Measurements from ENCODE around the gene IL6ST.

The IL6ST gene

DNA sequence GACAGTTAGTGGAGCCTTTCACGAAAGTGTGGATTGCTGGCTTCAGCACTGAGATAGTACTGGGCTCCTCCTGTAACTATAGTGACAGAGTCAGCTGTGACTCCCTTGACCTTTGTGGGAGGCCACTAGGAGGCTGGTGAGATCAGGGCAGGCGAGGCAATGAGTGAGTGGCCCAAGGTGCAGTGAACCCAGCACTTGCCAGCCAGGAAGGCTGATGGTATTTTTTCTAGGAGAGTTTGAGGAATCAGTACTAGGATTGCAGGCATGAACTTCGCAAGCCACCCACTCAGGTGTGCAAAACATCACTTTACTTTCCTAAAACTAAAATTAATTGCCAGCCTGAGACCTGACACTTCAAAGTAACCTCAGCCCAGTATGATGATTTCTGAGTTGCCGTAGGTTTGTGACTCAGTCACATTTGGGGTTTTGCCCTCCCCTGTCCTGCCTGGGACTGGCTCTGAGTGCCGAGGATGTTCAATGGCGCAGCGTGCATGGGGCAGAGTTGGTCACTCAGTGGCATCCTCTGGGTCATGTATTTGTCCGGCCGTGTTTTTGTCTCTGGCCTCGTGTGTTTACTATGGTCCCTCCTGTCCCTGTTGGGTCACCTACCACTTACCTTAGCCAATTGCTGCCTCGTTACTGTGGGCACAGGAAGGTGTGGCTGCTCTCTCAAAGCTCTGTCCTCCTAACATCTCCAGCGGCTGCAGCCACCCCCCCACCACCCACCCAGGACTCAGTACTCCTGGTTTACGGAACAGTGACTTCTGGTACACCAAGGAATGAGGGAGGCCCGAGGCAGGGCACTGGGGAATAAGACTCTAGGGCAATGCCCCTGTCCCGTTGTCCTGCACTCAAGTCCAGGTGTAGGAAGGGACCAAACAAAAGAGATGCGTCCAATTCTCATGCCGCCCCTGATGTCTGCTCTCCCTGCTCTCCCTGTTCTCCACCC is 76.4 kb downstream of the IL6ST start:
- DNase-seq = no peak

DNA sequence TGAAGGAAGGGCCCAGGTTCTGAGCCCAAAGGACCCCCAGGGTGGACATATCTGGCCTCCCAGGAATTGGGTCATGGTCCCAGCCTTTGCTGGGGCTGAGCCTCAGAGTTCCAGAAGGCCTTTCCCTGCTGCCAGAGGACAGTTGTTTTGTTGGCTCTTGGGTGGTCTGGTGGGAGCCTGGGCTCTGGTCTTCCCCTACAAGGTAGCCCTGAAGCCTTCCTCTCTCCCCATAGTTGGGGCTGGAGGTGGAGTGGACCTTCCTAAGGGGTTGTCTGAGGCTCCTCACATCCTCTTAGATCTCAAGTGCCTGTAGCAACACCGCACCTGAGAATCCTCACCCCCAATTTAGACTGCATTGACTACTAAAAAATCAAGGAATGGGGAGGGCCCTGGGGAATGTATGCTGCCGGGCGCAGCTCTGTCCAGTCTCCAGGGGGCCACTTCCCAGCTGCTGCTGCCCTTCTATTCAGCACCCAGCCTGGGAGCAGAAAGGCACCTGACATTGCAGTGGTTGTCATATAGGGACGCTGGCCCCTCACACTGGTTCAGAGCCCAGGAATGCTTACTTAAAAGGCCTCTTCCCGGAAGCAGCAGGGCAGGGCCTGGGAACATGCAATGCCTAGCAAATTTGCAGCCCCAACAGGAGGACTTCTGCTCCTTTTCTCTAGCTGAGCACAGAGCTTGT is 77.2 kb downstream of the IL6ST start:
- DNase-seq = no peak

DNA sequence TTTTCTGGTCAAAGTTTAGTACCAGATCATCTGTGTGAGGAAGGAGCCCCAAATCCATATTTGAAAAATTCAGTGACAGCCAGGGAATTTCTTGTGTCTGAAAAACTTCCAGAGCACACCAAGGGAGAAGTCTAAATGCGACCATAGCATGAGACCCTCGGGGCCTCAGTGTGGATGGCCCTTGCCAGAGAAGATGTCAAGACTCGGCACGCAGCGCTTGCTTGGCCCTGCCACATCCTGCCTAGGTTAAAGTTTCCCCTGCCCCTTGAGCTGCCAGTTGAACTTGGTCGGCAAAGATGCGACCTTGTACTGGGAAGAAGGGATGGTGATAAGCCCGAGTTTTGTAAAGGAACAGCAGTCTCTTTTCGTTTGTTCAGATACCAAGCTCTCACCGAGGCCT is 77.8 kb downstream of the IL6ST start:
- DNase-seq = no peak

DNA sequence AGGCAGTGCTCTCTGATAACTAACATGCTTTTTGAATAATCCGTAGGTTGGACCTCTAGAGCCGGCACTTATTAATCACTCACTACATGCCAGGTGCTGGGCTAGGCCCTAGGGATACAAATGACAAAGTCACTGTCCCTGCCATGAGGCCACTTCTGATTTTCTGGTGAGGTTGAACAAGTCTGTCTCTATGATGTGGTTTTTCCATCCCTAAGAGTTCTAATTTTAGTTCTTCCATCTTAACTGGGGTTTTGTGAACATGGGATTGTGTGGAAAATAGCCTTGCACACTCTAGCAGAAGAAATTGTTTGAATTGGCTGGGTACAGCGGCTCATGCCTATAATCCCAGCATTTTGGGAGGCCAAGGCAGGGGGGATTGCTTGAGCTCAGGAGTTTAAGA is 79.0 kb downstream of the IL6ST start:
- DNase-seq = no peak

DNA sequence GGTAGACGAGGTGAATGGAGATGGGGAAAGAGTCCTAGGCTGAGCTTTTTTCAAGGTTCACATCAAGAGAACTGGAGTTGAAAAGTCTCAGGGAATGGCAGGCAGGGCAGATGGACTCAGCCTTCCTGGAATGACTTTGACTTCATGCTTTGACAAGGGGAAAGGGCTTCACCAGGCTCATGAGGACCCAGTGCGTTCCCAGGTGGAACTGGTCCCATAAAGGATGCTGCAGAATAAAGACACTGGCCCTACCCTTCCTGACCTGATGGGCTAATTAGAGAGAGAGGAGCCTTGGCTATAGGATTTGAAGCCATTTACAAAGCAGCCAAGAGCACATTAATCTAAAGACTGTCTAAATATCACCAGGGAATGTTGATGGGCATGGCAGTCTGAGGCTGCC is 79.8 kb downstream of the IL6ST start:
- no peak for DNase-seq

DNA sequence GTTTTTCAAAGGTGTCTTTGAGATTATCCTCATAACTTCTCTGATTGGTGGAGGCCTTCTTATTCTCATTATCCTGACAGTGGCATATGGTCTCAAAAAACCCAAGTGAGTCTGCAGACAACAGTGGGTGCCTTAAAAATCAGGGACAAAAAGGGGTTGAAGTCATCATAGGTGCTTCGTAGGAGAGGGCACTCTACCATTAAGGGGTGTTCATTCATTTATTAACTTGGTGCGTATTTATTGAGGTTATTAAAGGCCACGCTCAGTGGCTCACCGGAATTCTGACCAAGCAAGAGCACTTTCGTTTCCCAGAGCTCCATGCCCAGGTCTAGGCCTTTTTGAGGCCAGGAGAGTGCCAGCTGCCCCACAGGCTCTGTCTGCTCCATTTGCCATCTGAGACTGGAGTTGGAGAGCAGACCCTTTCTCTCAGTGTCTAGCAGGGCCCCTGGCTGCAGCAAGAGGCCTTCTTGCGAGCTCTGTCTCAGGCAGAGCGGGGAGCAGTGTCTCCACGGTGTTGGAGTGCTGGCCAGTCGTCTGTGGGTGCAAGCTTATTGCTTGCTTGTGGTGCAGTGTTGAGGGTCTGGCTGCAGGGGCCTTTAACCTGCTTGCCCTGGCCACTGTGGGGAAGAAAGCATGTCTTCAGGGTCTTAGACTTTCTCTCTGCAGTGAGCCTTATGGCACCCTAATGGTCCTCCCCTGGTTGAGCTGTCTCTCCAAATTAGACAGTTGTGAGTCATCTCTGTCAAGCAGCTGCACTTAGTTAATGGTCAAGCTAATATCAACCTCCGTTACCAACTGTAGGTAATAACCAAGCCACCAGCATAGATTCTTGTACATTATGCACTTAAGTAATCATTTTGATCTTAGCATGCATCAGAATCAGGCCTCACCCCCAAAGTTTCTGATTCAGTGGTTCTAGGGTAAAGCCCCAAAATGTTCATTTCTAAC is 81.0 kb downstream of the IL6ST start:
- no peak for DNase-seq

DNA sequence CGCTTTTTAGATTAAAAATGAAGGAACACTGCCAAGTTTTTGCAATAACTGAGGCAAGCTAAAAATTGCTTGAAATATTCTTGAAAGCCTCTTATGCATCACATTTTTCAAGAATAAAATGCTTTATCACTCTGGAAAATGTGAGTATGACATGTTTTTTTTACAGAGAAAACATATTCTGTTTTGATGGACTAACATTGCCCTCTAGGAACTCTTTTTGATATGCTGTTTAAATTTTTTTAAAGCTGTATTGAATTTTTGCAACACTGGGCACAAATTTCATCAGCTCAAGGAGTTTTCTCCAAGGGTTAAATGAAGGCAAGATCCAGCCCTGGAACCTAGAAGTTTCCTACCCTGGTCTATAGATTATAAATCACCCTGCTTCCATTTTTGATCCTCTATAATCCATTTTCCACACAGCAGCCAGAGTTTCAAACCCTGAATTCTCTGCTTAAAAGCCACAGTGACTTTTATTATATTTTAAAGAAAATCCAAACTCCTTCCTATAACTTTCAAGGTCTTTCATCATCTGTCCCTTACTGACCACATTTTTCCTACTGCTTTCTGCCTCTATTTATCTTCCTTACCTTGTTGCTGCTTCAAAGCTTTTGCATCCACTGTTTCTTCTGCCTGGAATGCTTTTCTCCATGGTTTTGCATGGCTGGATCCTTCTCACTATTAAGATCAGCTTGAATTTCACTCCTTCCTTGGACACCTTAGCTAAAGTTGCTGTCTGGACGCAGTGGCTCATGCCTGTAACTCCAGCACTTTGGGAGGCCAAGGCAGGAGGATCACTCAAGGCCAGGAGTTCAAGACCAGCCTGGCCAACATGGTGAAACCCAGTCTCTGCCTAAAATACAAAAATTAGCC is 82.7 kb downstream of the IL6ST start:
- no peak for DNase-seq

DNA sequence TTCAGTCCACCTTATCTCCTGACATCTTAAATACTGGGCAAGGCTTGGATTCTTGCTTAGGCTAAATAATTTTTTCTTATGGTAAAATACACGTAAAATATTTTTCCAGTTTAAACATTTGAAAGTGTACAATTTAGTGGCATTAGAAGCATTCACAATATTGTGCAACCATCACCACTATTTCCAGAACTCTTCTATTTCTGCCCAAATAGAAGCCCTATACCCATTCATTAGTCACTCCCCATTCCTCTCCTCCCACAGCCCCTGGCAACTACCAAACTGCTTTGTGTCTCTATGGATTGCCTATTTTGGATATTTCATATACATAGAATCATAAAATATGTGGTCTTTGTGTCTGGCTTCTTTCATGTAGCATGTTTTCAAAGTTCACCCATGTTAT is 86.0 kb downstream of the IL6ST start:
- no peak for DNase-seq

DNA sequence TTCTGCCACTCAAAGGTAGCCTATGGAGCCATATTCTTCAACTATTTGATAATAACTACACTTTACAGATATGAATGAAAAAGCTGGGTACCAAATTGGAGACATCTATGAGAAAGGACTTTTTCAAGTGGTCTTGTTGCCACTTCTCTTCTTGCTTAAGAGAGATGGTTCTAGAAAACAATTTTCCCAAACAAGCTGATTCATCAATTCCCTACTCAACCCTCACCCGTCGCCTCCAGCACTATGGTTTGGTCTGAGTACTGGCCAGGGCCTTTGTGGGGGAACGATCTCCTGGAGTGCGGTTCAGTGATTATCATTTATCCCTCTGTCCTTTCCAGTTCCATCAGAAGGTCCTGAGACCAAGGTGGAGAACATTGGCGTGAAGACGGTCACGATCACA is 86.8 kb downstream of the IL6ST start:
- no peak for DNase-seq

DNA sequence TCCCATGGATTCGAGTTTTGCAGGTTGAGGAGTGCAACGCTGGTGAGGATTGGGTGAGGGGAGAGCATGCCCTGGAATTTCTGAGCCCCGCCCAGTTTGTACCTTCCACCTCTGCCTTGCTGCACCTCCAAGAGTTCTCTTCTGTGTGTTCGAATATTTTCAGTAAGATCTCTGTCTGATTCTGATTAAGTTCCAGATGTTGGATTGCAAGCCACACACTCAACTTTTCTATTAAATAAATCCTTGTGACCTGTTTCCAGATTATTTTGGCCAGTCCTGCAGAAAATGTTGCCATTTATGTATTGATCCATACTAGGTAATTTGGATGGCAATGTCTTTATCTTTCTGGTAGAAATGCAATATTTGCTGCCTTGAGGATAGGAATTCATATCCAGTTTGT is 89.5 kb downstream of the IL6ST start:
- DNase-seq = no peak

DNA sequence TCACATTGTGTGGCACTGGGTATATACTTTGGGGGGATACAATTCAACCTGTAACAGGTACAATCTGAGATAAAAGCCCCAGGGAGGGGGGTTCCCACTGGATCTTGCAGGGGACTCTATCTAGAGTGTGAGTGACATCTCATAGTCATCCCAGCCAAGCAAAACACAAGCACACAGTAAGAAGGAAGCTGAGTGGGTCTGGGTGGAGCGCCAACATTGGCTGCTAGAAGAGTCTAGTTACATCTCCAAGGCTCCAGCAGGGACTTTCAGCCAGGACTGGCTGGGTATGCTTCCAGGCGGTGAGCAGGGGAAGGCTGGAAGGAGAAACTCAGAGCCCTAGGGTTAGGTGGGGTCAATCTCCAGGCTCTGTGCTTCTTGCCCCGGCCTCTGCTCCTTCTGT is 90.6 kb downstream of the IL6ST start:
- DNase-seq = no peak

DNA sequence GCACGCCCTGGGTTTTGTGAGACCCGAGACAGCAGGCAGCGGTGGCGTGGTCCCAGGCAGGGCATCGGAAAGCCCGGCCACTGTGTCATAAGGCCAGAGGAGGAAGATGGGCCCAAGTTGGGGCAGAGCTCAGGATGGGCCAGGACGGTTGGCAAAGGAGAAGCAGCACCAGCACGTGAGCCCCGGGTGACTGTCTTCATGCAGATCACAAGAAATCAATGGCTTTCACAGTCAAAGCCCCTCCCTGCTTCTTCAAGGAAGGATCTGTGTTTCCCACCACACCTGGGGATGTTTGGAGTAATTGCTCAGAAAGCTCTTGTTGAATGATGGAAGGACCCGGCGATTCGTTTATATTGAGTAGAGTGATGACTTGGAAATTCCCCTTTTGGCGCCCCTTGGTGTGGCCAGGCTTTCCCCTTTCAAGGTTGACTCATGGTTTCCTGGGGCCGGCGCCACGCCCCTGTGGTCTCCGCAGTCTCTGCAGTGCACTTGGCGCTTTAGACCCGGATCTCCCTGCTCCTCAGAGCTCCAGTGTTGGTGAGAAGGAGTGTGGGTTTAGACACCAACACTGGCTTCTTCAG is 91.6 kb downstream of the IL6ST start:
- DNase-seq = peak; percentile 31 to 33

DNA sequence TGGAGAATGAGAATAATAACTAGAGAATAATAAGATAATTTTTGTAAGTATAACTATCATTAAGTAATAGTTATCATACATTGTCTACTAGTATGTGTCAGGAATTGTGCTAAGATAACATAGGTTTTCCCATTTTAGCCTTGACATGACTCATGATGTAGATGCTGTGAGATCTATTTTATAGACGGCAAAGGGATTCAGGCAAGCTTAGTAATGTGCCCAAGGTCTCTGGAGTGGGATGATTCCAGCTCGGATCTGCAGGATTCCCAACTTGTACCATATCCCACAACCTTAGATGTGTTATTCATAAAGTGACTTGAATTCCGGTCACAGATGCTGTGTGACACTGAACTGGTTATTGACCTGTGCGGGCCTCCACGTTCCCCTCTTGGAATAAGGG is 92.1 kb downstream of the IL6ST start:
- DNase-seq = no peak

DNA sequence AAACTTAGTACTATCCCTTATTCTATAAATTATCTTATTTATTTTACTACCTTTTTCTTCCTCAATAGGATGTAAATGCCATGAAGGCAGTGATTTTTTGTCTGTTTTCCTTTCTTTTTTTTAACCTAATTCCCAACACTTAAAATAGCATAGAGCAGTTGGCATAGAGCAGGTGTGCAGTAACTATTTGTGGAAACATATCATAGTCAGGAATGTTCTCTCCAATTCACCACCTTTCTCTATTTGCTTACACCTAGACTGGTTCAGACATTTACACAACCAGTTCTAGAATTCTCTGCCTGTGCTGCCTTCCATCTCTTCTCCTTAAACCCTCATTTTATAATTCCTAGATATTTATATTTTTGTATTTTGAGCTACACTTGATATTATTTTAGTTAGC is 94.0 kb downstream of the IL6ST start:
- DNase-seq = no peak

DNA sequence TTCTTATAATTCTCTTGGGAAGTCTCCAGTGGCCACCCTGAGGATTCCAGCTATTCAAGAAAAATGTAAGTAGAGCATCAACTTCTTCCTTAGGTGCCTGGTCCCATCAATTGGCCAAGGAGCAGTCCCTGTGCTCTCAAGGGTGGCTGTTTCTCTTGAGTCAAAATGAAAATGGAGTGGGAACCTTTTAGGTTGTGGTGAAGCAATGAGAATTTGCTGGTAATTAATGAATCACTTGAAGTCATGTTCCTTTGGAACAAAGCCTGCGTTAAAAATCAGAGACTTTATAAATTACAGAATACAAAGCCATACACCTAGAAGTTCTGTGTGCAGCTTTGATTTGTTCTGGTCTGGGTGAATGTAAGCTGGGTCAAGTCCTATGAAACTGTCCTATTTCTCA is 94.7 kb downstream of the IL6ST start:
- DNase-seq = no peak

DNA sequence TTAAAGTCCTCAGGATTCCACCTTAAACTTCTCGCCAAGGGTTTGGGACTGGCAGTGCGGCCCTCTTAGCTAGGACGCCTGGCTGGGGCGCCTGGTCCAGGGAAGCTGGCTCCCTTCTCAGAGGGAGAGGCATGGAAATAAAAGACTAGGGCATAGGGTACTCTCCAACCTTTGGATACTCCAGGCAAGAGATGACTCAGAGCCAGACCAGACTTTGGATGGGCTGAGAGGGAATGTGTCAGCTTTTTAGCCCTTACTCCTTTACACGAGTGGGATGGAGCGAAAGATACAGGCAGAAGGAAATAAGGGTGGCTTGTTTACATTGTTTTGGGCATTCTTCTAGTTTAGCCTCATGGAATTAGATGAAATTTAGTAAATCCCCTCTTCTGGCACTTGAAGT is 95.4 kb downstream of the IL6ST start:
- no peak for DNase-seq

DNA sequence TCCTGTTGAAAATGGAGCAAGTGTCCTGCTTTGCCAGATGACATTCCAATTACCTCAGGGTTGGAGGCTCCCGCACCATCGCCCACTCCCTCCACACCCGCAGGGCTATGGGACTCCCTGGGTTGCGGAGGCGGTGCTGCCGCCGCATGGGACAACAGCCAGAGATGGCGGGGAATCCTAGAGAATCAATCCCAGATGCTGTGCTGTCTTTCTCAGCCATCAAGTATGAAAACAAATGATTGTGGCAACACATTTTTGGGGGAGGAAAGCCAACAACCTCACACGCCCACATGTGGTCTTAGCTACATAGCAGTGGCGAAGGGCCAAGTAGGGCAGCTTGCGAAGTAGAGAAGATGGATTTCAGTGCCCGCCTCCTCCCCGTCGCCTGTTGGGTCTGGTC is 96.9 kb downstream of the IL6ST start:
- DNase-seq = no peak

DNA sequence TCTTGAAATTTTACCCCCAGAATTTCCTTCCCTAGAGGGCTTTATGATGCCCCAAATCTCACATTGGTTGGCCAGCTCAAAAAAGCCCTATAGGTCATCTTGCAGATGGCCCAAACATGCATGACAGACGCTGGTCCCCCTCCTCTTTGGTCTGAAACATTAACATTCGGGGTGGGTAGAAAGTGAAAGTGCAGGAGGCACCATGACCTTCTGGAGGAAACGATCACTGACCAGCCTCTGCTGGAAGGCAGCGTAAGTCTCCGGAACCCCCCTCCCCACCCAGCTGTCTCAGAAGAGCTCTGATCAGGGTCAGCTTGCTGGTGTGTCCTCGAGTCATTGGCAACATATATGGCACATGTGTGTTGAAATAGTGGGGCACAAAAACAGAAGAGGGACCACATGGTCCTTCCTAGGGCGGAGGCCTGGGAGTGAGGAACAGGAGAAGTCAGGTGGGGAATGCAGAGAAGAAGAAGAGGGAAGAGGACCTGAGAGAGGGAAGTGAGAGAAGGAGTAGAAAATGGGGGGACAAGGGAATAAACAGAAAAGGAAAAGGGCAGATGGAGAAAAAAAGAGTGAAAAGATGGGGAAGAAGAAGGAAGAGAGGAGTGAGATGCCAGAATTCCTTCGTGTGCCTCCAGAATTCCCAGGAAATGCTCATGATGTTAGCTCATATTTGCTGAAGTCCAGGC is 97.4 kb downstream of the IL6ST start:
- no peak for DNase-seq

DNA sequence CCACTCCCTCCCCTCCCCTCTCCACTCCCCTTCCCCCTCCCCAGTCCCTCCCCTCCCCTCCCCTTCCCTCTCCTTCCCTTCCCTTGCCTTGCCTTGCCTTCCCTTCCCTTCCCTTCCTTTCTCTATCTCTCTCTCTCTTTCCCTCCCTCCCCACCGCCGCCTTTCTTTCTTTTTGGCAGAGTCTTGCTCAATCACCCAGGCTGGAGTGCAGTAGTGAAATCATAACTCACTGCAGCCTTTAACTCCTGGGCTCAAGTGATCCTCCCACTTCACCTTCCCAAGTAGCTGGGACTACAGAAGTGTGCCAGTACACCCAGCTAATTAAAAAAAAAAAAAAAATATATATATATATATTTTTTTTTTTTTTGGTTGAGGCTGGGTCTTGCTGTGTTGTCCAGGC is 98.1 kb downstream of the IL6ST start:
- no peak for DNase-seq

DNA sequence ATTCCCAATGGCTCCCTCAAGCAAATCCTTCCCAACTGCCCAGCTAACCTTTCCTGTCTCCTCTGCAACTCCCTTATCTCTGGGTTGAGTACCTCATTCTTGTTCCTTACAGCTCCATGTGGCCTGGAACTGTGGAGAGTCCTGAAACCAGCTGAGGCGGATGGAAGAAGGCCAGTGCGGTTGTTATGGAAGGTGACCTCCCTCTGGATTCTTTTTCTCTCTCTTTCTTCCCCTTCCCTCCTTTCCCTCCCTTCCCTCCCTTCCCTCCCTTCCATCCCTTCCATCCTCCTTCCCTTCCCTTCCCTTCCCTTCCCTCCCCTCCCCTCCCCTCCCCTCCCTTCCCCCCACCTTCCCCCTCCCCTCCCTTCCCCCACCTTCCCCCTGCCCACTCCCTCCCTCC is 98.5 kb downstream of the IL6ST start:
- DNase-seq = no peak

DNA sequence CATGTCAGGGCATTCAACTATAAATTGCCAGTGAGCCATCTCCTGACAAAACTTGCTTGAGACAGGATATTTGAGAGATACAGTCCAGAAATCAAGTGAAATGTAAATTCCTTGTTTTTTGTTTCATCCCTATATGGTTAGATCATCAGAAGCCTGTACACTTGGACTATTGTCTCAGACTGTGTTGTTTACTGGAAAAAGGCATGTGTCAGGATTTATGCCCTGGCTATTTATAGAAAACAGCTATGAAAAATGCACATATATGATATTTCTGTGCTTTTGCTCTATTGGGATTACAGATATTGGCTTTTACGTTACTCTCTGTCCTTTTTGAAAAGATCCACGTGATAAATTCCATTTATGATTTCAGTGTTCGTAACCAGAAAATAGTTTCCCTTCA is 99.4 kb downstream of the IL6ST start:
- DNase-seq = no peak

All from Kasumi-1 (cell line).